B cell (primary cell): ENCODE measurements around the gene KCTD18. TPM values are rescaled to one million over a fixed set of nuclear protein-coding genes. Genes with fewer than 3 reads are reported as not detected.

Experiments used
- ATAC-seq: fragments of 200-7000 bp; cut with Tn5 transposase; one replicate; pipeline ENCODE4 v1.10.0; 2021; ENCODE audit warnings: low read depth, mild to moderate bottlenecking, moderate number of reproducible peaks, moderate library complexity
- CTCF ChIA-PET: fragments of 350-600 bp; sonication (Branson Sonifier 250); formaldehyde crosslinking; loops from one replicate; lab custom pipeline; 2021; ENCODE audit warnings: antibody characterized with exemption, inconsistent platforms; lab: Charles Lee
- POLR2A ChIA-PET: fragments of 350-600 bp; sonication (Branson Sonifier 250); formaldehyde crosslinking; loops from one replicate; lab custom pipeline; 2021; ENCODE audit warnings: antibody characterized with exemption; lab: Charles Lee
- DNase-seq: peaks from one replicate; pipeline ENCODE4 v3.0.0; 2013
- H2AFZ ChIP-seq: 2 replicates; pipeline ENCODE4 v1.6.1; 2012; ENCODE audit warnings: mild to moderate bottlenecking, low read depth, low read length; ENCODE audit not compliant: insufficient read depth, poor library complexity, severe bottlenecking
- H3K27ac ChIP-seq, 2 donors: 1 replicate in 1 of 2; 2 replicates in 1 of 2; pipeline ENCODE4 v1.5.1; 2012 to 2013; ENCODE audit warnings: low read length in 2 of 2, mild to moderate bottlenecking in 2 of 2, moderate library complexity in 1 of 2
- H3K27me3 ChIP-seq, 4 experiments: fragments of 200-600 bp in 1 of 4; sonication (generic) in 1 of 4; replicated peaks in 1 of 4; 1 replicate in 2 of 4; 2 replicates in 2 of 4; pipeline versions ENCODE4 v1.6.1 to v1.7.0; 2013 to 2016; ENCODE audit warnings: low read length in 3 of 4, mild to moderate bottlenecking in 2 of 4, mixed read lengths in 1 of 4, moderate library complexity in 1 of 4; ENCODE audit not compliant: insufficient read depth in 4 of 4, control insufficient read depth in 3 of 4; ENCODE audit errors: control extremely low read depth in 1 of 4
- H3K36me3 ChIP-seq, 2 experiments: replicated peaks in 1 of 2; 1 replicate in 1 of 2; 2 replicates in 1 of 2; pipeline versions ENCODE4 v1.6.1 to v1.7.1; 2013; ENCODE audit warnings: low read length in 1 of 2; ENCODE audit not compliant: insufficient read depth in 2 of 2, control insufficient read depth in 1 of 2; ENCODE audit errors: control extremely low read depth in 1 of 2, extremely low read depth in 1 of 2
- H3K4me1 ChIP-seq, 2 donors: fragments of 200-600 bp in 1 of 2; sonication (generic) in 1 of 2; 1 replicate in 1 of 2; 2 replicates in 1 of 2; pipeline versions ENCODE4 v1.5.1 to v1.6.1; 2013 to 2017; ENCODE audit warnings: low read length in 2 of 2; ENCODE audit not compliant: control insufficient read depth in 2 of 2, insufficient read depth in 2 of 2
- H3K4me2 ChIP-seq: replicated peaks from 2 replicates; pipeline ENCODE3; 2012; ENCODE audit warnings: mild to moderate bottlenecking, low read depth, low read length; ENCODE audit not compliant: poor library complexity, severe bottlenecking
- H3K4me3 ChIP-seq, 5 experiments: fragments of 200-600 bp in 1 of 5; sonication (generic) in 1 of 5; 1 replicate in 3 of 5; 2 replicates in 2 of 5; pipeline versions ENCODE4 v1.5.1 to v1.7.0; 2011 to 2016; ENCODE audit warnings: low read length in 4 of 5, mild to moderate bottlenecking in 4 of 5, low read depth in 2 of 5, control low read depth in 1 of 5, moderate library complexity in 1 of 5; ENCODE audit not compliant: insufficient read depth in 1 of 5; ENCODE audit errors: control extremely low read depth in 1 of 5, extremely low read depth in 1 of 5
- H3K79me2 ChIP-seq: fragments of 200-600 bp; sonication (generic); one replicate; pipeline ENCODE4 v1.6.0; 2016; ENCODE audit warnings: low read length; ENCODE audit not compliant: control insufficient read depth, insufficient read depth
- H3K9ac ChIP-seq: fragments of 200-600 bp; sonication (generic); 2 replicates; pipeline ENCODE4 v1.6.1; 2017; ENCODE audit warnings: mild to moderate bottlenecking, low read length, moderate library complexity
- H3K9me3 ChIP-seq, 3 donors: one replicate each; pipeline versions ENCODE4 v1.6.1 to v1.7.1; 2013; ENCODE audit warnings: low read length in 2 of 3; ENCODE audit not compliant: control insufficient read depth in 2 of 3, insufficient read depth in 1 of 3; ENCODE audit errors: control extremely low read depth in 1 of 3
- H4K20me1 ChIP-seq: 2 replicates; pipeline ENCODE4 v1.6.0; 2012; ENCODE audit warnings: mild to moderate bottlenecking, low read length; ENCODE audit not compliant: insufficient read depth, control insufficient read depth, poor library complexity, severe bottlenecking
- H3K27ac Mint-ChIP-seq: one replicate; pipeline ENCODE4 v1.8.0; 2021; ENCODE audit warnings: mixed read lengths
- H3K27me3 Mint-ChIP-seq: one replicate; pipeline ENCODE4 v1.8.0; 2021; ENCODE audit warnings: mixed read lengths
- H3K4me1 Mint-ChIP-seq: one replicate; pipeline ENCODE4 v1.8.0; 2021; ENCODE audit warnings: mixed read lengths
- H3K4me3 Mint-ChIP-seq: one replicate; pipeline ENCODE4 v1.8.0; 2021; ENCODE audit warnings: mixed read lengths
- H3K9me3 Mint-ChIP-seq: one replicate; pipeline ENCODE4 v1.8.0; 2022; ENCODE audit warnings: mixed read lengths; ENCODE audit not compliant: insufficient read depth
- CTCF ChIP-seq: fragments of 200-600 bp; IDR thresholded peaks from one replicate; pipeline ENCODE4 v1.8.0; 2022; ENCODE audit warnings: antibody characterized with exemption, mild to moderate bottlenecking
- EZH2 ChIP-seq: IDR thresholded peaks from 2 replicates; pipeline ENCODE4 v1.6.1; 2012; ENCODE audit warnings: borderline replicate concordance, low read depth, mild to moderate bottlenecking, moderate library complexity, low read length; ENCODE audit not compliant: insufficient read depth, poor library complexity, severe bottlenecking
- WGBS: methylation state at CpG from one replicate; pipeline ENCODE4 v1.1.5; 2013; ENCODE audit warnings: missing lambda C conversion rate; ENCODE audit not compliant: insufficient coverage; 5-methylcytosine and 5-hydroxymethylcytosine counted together
- intact Hi-C: fragments of 100-400 bp; cut with micrococcal nuclease; formaldehyde crosslinking; loops from one replicate; pipeline ENCODE4 v1.10.0; 2022
- polyA plus RNA-seq: library from polyadenylated mRNA; depleted of rRNA; stranded (reverse); fragments of >200 nt; gene quantifications from 2 replicates; pipeline ENCODE4 v1.2.3, GENCODE V29; 2012
- total RNA-seq, 2 donors: library from RNA; stranded (reverse); fragments of 120-200 nt in 1 of 2; gene quantifications; 1 replicate in 1 of 2; 2 replicates in 1 of 2; pipeline versions ENCODE4 v1.2.3 to v1.2.4, GENCODE V29; 2013 to 2022

KCTD18 gene
- total and polyA plus RNA-seq, 2 donors (not counting 1 experiment from before 2014, with no cell fraction given), result 15.3 to 20.2 TPM

GRCh38 chr2:200496696-200497095 is 13.2 kb downstream of the KCTD18 start:
- peaks cover 5% of the 10 kb centered on the region for H4K20me1 ChIP-seq
- H3K4me3 ChIP-seq, result no peak overlapping the region
- no peaks in the 10 kb centered on the region for H3K27me3 Mint-ChIP-seq
- H3K9me3 Mint-ChIP-seq, result no peaks in the 10 kb centered on the region
- H3K9ac ChIP-seq, result no peak overlapping the region
- H3K4me2 ChIP-seq, result no peak overlapping the region
- TF ChIP-seq CTCF (no peak), EZH2 (no peak)
- H3K4me1 Mint-ChIP-seq, result no peaks in the 10 kb centered on the region
- H3K27ac Mint-ChIP-seq, result no peak overlapping the region
- POLR2A ChIA-PET, result no interaction called here
- no peaks in the 10 kb centered on the region for H3K79me2 ChIP-seq
- H3K27ac ChIP-seq, result no peak overlapping the region
- no peaks in the 10 kb centered on the region for H3K9me3 ChIP-seq
- H3K4me3 Mint-ChIP-seq, result no peak overlapping the region
- CTCF ChIA-PET, result interaction anchor here (1.3 kb wide), 1 partner anchor 14 kb away, joined by 8 read pairs; no protein-coding TSS in a partner anchor
- DNase-seq (no peak), ATAC-seq (no peak)
- intact Hi-C loops, result no loop called here
- WGBS, result 100% methylated on average over 1 of the region's 1 CpG
- no peak overlapping the region for H2AFZ ChIP-seq
- no peaks in the 10 kb centered on the region for H3K27me3 ChIP-seq
- no peaks in the 10 kb centered on the region for H3K4me1 ChIP-seq
- H3K36me3 ChIP-seq, result peaks cover 15 to 51% of the 10 kb centered on the region in 2 experiments

GRCh38 chr2:200494048-200494447 is 15.8 kb downstream of the KCTD18 start:
- CTCF ChIA-PET, result interaction anchor here (2.2 kb wide), 1 partner anchor 10 kb away, joined by 11 read pairs; no protein-coding TSS in a partner anchor
- Histone ChIP-seq H3K9me3 (no peaks in the 10 kb centered on the region), H3K4me2 (no peak overlapping the region), H3K4me1 (no peaks in the 10 kb centered on the region), H3K27me3 (no peaks in the 10 kb centered on the region), H3K79me2 (no peaks in the 10 kb centered on the region), H2AFZ (no peak overlapping the region), H3K9ac (no peak overlapping the region), H3K4me3 (no peak overlapping the region), H3K27ac (no peak overlapping the region), H4K20me1 (peaks cover 5% of the 10 kb centered on the region), H3K36me3 (peaks cover 28 to 72% of the 10 kb centered on the region in 2 experiments)
- no peak overlapping the region for H3K27ac Mint-ChIP-seq
- WGBS, result 100% methylated on average over 1 of the region's 2 CpGs
- no peaks in the 10 kb centered on the region for H3K9me3 Mint-ChIP-seq
- DNase-seq, result no peak
- H3K27me3 Mint-ChIP-seq, result no peaks in the 10 kb centered on the region
- no peak for ATAC-seq
- intact Hi-C loops, result no loop called here
- no peaks in the 10 kb centered on the region for H3K4me1 Mint-ChIP-seq
- H3K4me3 Mint-ChIP-seq, result no peak overlapping the region
- POLR2A ChIA-PET, result no interaction called here
- TF ChIP-seq EZH2 (no peak), CTCF (no peak)
